CD4-positive, alpha-beta T cell treated with Interleukin-17A for 4 hours (primary cell): ENCODE results near the gene PJVK.

ENCODE experiments used
- DNase-seq: peaks from one replicate; pipeline ENCODE4 v3.0.0-alpha.2; 2020; ENCODE audit warnings: mixed read lengths

The PJVK gene

GRCh38 chr2:178484245-178485041 is 33.3 kb downstream of the PJVK start:
- no peak for DNase-seq

GRCh38 chr2:178485356-178485755 is 34.2 kb downstream of the PJVK start:
- DNase-seq: no peak

GRCh38 chr2:178491612-178492011 is 40.4 kb downstream of the PJVK start:
- no peak for DNase-seq

- no peak for DNase-seq
Observed at GRCh38 chr2:178496049-178496448, 44.9 kb downstream of the PJVK start.

GRCh38 chr2:178498137-178498536 is 47.0 kb downstream of the PJVK start:
- no peak for DNase-seq

DNA sequence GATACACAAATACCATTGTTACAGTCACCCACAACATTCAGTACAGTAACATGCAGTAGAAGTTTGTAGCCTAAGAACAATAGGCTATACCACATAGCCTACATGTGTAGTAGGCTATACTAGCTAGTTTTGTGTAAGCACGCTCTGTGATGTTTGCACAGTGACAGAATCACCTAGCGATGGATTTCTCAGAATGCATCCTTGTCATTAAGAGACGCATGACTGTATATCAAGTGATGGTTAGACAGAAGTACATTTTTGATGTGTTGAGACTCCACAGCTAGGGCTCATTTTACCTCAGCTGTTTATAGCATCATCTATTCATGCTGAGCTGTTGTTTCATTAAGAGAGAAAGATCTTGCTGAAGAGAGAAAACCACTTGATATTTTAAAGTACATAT is 48.5 kb downstream of the PJVK start:
- no peak for DNase-seq

- no peak for DNase-seq
Observed at GRCh38 chr2:178502751-178503150, 51.6 kb downstream of the PJVK start.

DNA sequence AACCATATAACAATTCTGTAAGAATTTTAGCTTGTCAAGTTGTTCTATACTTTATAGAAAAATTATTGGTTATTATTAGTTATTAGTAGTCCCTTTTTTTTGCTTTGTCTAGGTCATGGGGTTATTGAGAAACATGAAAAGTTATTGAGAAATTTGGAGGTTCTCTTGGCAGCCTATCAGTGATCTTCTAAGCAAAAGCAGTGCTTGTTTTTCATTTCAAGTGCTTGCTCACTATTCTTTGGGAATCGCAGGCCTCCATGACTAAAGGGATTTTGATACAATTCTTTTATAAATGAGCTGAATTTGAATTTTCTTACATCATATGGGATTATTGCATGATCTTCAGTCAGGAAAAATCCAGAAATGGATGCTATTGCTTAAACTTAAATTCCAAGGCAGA is 54.9 kb downstream of the PJVK start:
- no peak for DNase-seq

GRCh38 chr2:178506524-178506923 is 55.3 kb downstream of the PJVK start:
- no peak for DNase-seq

- DNase-seq: no peak
Observed at GRCh38 chr2:178506949-178507348, 55.8 kb downstream of the PJVK start.

DNA sequence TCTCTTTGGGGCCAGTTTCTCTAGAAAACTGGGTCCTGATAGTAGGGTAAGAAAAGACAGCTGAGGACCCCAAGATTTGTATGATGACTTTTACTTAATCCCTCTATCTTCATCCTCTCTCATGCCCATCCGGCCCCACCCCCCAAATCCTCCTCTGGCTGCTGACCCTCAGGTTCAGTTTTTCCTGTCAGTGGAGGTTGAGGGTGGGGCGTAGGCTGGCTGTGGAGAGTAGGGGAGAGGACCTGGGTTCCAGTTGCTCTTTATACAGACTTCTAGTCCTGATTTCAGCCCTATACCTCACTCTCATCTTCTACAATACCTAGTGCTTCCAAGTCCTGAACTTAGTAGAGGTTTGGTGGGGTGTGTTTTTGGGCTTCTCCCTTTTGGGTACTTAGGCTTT is 57.5 kb downstream of the PJVK start:
- no peak for DNase-seq

DNA sequence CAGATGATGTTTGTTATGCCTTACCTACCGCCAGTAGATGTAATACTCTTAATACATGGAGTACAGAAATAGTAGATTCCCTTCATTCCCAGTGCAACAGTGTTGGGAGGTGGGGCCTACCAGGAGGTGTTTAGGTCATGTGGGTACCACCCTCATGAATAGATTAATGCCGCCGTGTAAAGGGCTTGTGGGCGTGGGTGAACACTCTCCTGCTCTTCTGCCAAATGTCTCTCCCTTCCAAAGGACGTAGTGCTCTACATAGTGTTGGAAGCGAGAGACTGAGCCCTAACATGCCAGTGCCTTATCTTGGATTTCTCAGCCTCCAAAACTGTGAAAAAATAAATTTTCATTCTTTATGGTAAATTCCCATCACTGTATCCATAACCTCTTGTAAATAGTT is 59.2 kb downstream of the PJVK start:
- no peak for DNase-seq
